HEK293T (cell line): ENCODE measurements around the gene CMTM2.
"Not testable (repeated sequence)": the region's sequence is repeated elsewhere in the genome, so short reads cannot be mapped to it uniquely, and the experiment has no call there.

ENCODE experiments used
- BHLHE40 ChIP-seq: fragments of 450-650 bp; IDR thresholded peaks from 2 replicates; pipeline ENCODE4 v1.6.1; 2016; ENCODE audit warnings: mild to moderate bottlenecking, moderate library complexity, borderline replicate concordance
- HDGF ChIP-seq: fragments of 450-650 bp; IDR thresholded peaks from 2 replicates; pipeline ENCODE4 v1.6.1; 2017; ENCODE audit warnings: antibody characterized with exemption, borderline replicate concordance
- SUZ12 ChIP-seq: fragments of 450-650 bp; IDR thresholded peaks from 2 replicates; pipeline ENCODE4 v1.6.1; 2016; ENCODE audit warnings: mild to moderate bottlenecking
- TARDBP ChIP-seq: fragments of 450-650 bp; IDR thresholded peaks from 2 replicates; pipeline ENCODE4 v1.6.1; 2016

DNA sequence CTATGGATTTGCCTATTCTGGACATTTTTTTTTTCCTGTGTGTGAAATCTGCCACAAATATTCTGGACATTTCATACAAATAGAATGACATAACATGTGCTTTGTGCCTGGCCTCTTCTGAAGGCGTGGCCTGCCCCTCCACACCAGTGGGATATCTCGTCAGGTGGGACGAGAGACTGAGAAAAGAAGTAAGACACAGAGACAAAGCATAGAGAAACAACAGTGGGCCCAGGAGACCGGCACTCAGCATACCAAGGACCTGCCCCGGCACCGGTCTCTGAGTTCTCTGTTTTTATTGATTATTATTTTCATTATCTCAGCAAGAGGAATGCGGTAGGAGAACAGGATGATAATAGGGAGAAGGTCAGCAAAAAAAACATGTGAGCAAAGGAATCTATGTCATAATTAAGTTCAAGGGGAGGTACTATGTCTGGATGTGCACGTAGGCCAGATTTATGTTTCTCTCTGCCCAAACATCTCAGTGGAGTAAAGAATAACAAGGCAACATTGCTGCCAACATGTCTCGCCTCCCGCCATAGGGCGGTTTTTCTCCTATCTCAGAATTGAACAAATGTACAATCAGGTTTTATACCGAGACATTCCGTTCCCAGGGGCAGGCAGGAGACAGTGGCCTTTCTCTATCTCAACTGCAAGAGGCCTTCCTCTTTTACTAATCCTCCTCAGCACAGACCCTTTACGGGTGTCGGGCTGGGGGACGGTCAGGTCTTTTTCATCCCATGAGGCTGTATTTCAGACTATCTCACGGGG, 48.5 kb downstream of the CMTM2 start:
- not testable (repeated sequence) for TF ChIP-seq SUZ12, TARDBP, HDGF, BHLHE40
